ENCODE data around the gene SSH3.
A peak's percentile ranks its signal among the peaks of the same experiment; 100 is the strongest.

Gene SSH3

DNA sequence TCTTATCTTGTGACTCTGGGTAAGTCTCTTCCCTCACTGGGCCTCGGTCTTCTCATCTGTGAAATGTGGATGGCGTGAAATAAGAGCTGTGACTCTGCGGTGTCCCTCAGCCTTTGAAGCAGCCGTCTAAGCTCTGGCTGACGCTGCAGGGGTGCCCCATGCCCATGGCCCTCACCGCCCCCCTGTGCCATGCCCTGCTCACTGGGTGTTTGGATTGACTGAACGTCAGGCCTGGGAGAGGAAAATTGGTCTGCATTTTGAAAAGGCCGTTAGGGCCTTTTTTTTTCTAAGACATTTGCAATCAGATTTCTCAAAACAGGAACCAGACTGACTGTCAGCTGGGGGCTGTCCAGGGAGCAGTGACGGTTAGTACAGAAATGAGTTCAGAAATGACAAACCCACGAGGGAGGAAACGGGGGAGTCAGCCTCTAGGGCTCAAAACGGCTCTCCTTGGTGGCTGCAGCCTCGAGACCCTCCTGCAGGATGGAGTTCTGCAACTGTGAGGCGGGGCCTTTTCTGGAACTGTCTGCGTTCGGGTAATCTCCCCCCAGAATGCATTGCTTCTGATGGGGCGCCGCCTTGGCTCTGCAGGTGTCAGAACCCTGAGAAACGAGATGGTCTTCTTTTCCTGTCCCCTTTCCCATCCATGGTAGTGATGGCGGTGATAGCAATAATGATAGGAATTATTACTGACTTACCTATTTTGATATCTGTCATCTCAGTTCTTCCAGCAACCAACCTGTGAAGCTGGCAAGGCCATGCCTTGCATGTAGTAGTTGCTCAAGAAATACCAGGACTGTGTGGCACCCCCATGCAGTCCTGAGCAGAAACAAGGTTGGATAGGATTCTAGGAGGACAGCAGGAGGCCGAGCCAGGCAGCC lies 35.0 kb upstream of the SSH3 start:
- DNase-seq (ENCODE audit: low read depth in 2 of 2), result no peak

DNA sequence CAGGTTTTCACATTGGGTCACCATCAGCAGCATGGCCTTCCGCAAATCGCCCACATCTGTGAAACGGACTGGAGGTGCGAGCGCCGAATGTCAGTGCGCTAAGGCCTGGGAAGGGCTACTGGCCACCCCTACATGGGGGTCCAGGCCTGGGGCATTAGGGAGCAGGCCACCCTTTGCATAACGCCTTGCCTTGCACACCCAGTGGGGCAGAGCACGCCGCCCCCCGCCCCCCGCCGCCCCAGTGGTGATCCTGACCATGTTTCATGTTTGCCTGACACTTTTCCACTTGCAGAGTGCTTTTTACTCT lies 34.4 kb upstream of the SSH3 start:
- no peak for DNase-seq (ENCODE audit: low read depth in 2 of 2)

DNA sequence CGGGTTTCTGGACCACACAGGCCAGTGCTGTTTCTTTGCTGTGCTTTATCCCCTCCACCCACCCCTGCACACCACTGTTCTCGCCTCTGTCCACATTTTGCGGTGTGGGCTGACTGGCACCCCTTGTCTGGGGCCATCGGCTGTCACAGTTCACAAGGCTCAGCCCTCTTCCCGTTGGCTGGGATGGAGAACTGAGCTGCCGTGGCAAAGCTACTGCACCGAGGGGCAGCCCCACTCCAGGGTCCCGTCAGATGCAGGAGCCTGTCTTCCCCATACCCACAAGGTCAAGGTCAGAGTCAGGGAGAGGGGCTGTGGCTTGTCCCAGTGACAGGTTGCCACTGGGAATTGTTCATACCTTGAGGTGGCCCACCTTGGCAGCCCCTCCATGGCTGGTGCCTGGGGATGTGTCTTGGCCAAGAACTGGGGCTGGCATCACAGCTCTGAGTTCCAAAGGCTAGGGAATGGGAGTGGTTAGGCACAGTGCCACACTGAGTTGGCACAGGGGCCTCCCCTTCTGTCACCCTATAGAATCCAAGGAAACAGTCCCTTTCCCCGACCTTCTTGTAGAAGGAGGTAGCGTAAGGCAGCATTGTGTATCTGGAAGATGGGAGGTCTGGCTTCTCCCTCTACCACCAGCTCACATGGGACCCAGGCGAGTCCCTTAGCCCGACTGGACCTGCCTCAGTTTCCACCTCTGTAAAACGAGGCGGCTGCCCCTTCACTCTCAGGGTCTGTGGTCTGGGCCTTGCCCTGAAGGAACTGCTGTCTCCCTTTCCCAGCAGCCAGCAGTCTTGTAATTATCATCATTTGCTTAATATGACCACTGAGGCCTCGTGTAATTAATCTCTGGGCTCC lies 33.7 kb upstream of the SSH3 start:
- DNase-seq (ENCODE audit: low read depth in 2 of 2), result no peak

DNA sequence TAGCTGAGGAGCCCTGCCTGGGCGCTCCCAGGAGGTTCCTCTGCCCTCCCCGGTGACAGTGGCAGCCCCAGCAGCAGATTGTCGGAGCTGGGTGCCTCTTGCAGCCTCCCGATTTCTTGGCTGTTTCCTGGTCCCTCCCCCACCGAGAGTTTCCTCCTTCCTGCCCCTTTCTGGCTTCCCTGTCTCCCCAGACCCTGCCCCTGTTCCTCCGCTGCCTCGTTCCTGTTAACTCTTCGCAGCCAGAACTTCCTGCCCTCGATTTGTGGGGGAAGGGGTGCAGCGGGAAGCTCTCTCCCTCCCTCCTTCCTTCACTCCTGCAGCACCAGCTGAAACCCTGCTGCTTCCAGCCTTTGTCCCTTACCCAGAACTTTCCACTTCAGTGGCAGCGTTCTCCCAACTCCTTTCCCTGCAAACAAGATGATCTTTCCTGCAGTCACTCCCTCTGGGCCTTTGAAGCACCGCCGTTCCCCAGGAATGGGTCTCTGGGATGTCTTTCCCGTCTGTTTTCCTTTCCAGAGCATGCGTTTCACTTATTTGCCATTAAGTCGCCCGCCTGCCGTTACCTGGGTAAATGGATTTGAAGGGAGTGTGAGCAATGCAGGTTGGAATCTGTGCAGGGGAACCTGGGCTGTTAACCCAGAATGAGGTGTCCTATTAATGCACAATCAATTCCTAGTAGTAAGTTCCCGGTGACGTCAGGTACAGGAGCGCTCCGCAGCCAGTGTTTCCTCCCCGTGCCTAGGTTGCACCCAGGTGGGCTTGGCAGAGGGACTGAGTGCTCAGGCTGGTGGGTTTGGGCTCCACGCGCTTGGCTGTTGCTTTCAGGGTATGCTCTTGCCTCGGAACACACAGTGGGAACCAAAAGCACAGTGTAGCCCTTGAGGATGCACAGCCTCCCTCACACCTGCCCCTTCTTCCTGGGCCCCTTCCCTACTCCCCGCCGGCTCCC lies 32.8 kb upstream of the SSH3 start:
- no peak for DNase-seq (ENCODE audit: low read depth in 2 of 2)

DNA sequence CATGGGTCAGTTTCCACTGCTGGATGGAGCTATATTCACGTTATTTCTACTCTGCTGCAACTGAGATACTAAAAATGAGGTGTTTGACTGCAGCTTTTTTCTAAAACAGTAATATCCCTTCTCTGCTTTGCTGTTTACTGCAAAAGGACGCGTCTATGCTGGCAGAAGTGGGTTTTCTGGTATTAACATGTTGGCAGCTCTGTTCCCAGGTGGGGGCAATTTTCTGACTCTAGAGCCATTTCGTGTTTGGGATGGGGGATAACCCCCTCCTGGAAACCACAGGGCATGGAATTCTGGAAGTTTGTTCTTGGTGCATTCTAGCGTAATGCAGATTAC lies 32.2 kb upstream of the SSH3 start:
- no peak for DNase-seq (ENCODE audit: low read depth in 2 of 2)

DNA sequence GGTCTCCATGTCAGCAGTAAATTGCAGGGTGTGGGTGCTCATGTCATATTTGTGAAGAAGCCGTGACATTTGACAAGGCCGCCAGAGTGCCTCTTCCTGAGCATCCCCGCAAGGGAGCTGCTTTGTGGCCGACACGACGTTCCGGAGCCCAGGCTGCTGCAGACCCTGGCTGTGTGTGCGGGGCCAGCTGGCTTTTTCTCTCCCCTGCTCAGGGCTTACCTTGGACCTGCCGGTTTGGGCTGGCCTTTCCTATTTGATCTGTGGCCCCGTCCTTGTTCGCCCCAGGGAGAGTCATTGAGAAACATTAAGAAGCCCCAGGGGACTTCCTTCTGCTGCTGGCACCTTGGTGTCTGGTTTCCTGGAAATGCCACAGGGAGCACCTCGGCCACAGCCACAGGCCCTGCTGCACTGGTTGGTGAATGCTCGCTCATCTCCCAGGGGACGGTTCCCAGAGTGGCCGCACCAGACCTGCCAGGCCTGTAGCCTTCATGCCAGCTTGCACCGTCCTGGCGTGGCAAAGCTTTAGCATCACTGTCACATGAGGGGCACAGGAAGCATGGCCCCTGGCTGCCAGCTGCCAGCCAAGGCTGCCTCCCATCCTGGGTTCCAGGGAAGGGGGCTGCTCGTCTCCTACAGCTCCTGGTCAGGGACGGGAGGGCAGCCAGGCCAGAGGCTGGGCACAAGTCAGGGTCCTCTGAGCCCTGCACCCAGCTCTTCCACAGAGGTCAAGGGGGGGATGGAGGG lies 31.6 kb upstream of the SSH3 start:
- no peak for DNase-seq (ENCODE audit: low read depth in 2 of 2)

DNA sequence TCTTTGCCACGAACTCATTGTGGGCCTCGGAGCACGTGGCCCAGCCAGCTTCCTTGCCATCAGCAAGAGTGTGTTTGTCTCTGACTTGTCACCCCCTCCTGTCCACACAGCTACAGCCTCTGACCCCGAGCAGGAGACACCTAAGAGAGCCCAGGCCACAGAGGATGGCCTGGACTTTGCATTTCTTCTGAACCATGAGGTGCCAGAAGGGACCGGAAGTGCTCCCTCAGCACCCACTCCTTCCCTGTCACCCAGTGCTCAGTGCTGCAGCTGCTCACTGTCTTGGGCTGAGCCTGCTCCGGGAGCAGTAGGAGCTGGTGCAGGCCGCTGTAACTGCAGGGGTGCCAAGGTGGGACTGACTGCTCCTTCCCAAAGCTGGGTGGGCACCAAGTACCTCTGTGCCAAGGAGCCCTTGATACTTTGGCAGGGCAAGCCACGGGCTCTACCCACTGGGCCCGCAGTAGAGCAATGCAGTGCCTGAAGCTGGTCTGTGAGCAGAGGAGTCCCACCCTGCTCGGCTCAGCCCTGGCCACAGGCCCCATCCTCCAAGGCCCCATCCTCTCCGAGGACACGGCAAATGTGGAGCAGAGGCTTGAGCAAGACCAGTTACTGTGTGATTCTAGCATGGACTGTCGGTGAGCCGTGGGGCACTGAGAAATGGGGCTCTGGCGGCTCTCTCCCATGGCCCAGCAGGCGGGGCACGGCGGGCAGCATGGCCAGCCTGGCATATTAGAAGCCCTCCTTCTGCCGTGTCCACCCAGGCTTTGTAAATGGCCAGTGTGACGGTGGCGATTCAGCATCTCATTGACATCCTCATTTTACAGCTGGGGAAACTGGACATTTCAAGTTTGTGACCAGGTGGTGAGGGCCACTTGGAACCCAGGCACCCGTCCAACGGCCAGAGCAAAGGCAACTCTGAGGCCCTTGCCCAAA lies 30.7 kb upstream of the SSH3 start:
- no peak for DNase-seq (ENCODE audit: low read depth in 2 of 2)

DNA sequence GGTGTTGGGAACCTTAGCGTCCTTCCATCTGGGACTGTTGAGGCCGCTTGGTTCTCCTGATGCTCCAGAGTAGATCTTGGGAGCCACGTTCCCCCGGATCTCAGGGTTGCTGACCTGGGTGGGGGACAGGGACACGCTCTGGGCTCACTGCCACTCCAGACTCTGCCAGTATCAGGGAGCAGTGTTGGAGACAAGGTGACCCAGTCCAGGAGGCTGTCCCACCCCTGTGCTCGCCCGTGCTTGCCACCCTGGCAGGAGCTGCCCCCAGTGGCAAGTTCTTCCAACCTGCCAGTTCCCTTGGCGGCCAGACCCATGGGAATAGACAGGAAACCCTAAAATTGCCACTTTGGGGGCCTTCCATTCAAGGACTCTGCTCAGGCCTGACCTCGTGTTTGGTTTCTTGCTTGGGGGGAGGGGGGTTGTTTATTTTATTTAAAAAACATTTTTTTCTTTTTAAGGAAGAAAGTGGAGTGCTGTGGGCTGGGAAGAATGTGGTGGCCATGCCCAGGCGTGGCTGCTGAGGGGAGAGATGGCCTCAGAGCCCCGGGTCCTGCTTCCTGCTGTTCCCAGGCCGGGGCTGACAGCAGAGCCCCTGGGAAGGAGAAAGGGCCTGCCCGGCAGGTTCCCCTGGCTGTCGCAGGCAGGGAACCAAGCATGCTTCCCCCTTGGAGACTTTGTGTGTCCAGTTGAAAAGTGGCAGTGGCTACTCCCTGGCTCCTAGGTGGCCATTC lies 29.9 kb upstream of the SSH3 start:
- no peak for DNase-seq (ENCODE audit: low read depth in 2 of 2)

DNA sequence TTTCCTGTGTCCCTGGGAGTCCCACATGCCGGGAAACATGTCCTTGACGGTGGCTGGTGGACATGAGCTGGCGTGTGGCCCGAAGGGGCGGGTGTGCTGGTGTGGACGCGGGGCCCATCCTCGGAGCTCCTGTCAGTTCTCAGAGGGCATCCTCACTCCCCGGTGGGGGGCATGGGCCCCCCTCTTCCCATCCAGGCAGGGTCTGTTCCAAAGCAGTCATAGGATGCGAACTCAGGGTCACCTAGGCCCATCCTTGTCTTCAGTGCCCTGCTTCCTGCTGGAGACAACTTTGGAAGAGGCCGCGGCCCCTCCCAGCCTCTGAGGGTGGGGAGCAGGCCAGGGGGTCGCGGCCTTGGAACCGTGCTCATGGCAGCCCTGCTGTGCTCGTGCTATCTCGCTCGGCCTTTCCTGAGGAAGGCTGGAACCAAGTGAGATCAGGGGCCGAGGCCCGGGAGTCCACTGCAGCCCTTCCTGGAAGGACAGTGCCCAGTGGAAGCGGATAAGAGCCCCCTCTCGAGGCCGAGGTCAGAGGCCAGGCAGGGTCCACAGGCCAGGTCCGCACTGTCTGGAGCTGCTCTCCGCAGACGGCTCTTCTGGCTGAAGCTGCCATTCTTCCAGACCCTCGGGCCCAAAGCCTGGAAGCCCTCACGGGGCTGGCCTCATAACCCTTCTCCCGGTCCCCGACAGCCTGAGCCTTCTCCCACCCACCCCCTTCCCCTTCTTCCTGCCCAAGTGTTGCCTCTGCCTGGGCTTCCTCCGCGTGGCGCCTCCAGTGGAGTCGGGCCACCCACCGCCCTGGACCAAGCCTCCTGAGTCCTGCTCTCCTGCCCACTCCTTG lies 28.3 kb upstream of the SSH3 start:
- DNase-seq (ENCODE audit: low read depth in 2 of 2), result no peak

DNA sequence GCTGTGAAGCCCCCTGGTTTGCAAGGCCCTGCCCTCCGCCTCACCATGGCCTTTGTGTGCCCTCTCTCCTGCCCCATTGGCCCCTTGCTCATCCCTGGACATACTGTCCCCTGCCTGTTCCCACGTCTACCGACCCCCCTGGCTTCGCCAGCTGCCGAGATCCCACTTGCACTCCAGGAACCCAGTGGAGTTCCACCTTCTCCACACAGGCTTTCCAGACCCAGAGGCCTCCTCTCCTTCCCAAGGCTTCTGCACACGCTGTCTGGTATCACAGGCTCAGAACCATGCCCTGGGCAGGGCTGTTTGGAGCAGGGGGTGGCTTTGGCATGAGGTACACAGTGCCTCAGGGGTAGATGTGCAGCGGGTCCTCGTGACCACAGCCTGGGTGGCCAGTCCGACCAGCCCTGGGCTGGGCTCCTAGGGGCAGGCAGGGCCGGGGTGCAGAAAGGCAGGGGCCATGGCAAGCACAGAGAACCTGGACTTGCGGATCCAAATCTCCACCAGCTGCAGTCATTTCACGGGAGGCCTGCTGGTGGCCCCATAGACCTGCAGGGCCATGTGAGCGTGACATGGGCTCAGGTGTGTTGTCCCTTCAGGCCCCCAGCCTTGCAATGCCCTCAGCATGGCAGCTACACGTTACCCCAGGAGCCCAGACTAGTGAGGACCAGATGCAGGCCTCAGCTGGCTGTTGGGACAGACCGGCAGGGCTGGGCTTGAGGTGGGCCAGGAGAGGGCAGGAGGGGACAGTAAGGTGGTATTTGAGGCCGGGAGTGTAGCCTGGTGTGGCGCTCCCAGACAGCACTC lies 27.5 kb upstream of the SSH3 start:
- DNase-seq (ENCODE audit: low read depth in 2 of 2), result no peak

DNA sequence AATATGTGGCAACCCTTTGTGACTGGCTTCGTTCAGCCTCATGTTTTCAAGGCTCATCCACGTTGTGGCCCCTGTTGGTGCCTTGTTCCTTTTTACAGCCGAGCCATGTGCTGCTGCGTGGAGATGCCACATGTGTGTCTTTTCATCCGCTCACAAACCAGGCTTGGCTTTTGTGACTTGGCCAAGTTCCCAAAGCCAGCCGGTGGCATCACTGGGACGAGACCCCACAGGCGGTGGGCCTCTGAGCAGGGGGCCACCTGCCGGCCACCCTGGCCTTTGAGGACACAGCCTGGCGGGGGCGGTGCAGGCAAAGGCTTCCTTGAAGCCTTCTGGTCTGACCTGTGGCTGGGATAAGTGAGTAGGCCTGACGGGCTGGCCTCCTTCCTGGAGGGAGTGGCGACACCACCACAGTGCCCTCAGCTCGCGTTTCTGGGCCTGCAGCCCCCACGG lies 26.5 kb upstream of the SSH3 start:
- DNase-seq (ENCODE audit: low read depth in 2 of 2), result no peak

DNA sequence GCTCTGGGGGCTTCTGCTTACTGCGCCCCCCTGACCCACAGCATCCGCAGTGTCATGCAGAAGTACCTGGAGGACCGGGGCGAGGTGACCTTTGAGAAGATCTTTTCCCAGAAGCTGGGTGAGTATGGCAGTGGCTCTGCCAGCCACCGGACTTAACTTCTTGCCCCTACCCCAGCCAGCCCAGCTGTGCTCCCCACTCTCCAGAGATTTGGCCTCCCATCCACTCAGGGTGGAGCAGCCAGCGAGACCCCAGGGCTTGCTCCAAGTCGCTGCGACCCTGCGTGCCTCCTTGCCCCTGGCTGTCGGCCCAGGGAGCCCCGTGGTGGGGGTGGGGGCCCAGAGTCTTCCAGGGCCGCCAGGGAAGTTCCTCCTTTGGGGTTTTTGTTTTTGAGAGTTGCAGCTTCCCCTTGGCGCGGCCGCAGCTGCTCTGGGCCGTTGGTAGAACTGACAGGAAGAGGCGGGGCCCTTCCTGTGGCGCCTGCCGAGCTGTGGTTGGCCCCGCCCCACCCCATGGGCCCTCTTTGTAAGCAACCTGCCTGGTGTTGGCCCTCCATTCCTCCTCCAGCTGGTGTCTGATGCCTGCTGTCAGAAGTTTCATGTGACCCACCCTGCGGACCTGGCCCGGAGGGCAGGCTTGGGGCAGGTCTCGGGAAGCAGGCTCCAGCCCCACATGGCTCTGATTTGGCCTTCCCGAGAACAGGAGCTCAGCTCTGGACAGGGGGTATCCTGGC lies 25.9 kb upstream of the SSH3 start:
- DNase-seq (ENCODE audit: low read depth in 2 of 2), result peak; percentile 70 to 85

DNA sequence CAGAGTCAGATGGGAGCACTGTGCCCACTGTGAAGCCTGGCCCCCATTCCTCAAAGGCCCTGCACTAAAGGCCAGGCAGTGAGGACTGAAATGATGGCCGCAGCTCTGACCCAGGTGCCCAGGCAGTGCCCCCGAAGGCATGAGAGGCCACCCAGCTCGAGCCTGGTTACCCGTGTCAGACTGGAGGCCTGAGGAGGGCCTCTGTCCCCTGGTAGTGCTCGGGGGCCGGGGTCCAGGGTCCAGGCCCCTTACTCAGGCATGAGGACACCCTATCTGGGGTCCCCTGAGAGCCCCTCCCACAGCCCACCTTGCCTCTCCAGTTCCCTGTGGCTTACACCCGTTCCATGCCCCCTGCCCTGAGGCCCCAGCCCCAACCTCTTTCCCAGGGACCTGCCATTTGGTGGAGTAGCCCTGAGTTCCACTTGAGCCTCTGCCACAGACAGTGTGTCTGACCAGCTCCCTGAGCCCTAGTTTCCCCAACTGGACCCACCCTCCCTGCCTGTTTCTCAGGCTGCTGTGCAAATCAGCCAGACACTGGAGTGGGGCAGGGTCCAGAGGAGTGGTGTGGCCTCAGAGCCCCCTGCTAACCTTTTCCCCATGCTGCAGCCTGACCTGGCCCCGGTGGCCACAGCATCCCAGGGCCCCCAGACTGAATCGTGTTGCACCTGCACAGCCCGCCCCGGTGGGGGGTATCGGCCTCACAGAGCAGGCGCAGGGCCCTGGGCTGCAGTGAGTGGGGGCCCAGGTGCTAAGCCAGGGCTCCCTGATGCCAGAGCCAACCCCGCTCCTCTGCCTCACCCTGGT lies 25.0 kb upstream of the SSH3 start:
- DNase-seq (ENCODE audit: low read depth in 2 of 2), result no peak

DNA sequence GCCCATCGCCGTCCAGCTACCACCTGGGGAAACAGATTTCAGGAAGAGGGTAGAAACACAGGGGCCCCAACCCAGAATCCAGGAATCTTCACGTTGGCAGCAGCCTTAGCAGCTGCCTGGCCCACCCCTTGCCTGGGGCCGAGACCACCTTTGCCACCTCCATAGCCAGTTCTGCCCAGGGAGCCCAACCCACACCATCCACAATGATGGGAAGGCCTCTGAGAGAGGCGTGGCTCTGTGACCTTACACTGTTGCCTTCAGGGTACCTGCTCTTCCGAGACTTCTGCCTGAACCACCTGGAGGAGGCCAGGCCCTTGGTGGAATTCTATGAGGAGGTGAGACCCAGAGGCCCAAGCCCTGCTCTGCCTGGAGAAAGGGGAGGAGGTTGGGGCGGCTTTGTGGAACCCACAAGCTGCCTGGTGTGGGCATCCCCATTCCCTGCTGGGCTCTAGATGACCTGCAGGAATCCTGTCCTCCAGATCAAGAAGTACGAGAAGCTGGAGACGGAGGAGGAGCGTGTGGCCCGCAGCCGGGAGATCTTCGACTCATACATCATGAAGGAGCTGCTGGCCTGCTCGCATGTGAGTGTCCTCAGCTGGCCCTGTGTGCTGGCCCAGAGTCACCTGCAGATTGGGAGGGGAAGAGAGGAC lies 24.3 kb upstream of the SSH3 start:
- no peak for DNase-seq (ENCODE audit: low read depth in 2 of 2)

DNA sequence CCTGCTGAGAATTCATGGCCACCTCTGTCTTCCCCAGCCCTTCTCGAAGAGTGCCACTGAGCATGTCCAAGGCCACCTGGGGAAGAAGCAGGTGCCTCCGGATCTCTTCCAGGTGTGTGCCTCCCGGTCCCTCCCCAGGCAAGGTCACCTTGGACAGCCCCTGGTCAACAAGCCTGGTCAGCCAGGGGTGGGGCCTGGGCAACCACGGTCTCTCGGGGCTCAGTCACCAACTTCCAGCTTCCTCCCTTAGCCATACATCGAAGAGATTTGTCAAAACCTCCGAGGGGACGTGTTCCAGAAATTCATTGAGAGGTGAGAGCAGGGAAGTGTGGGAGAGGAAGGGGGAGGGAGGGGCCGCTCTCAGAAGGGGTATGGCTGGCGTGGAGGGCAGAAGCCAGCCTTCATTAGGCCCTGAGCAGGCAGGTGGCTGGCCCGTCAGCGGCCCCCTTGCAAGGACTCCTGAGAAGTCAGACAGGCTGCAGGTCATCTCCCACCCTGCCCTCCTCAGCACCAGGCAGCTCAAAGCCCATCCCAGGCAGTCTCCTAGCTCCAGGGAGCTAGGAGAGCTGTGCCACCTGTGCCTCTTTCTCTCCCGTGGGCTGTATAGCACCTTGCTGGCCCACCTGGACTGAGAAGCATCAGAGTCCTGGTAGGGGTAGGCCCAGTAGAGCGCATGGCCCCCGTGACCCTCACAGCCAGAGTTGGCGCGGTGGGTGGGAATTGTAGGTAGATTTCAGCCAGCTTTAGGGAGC lies 23.6 kb upstream of the SSH3 start:
- DNase-seq (ENCODE audit: low read depth in 2 of 2), result no peak
